Activated CD8-positive, alpha-beta memory T cell treated with anti-CD3 and anti-CD28 coated beads for 1 hour (primary cell): ENCODE measurements around the gene CHCHD10.
"Not testable (repeated sequence)": the region's sequence is repeated elsewhere in the genome, so short reads cannot be mapped to it uniquely, and the experiment has no call there.

ENCODE experiments used
- DNase-seq, 2 donors: peaks; one replicate each; pipeline ENCODE4 v3.0.0-alpha.2; 2020; ENCODE audit warnings: low read depth in 1 of 2; ENCODE audit errors: extremely low read depth in 1 of 2

CHCHD10 gene

GRCh38 chr22:23751441-23751996 is 16.3 kb downstream of the CHCHD10 start:
- DNase-seq = no peak

DNA sequence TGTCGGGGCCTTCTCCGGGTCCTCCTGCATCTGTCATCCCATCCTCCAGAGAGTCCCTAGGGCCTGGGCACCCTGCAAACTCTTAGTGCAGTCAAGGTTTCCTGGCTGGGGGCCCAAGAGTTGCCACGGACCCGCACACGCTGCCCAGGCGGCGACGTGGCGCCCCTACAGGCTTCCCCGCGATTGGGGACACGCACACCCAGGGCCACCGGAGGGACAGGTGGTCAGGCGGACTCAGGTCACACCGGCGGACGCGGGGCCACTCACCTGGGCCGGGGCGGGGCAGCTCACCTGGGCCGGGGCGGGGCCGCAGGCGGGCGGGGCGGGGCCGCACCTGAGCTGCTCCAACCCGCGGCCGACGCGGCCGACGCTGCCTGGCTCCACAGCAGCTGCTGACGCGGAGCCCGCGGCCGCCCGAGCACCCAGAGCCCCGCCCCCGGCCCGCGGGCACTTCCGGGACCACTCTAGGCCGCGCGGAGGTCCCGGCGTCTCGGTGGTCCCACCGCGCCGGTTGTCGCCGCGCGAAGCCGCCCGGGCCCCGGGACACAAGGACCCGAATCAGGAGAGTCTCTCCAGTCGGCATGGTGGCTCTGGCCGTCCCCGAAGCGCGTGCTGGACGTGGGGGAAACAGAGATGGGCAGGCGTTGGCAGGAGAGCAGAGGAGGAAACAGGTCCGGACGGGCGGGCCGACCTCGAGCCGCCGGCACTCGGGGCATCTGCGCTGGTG is 16.9 kb downstream of the CHCHD10 start, which contains the start of gene ZNF70:
ZNF70 (minus strand) TSS at position 399 of the 727 bp plus-strand sequence. CDS start 5,972 bp downstream, outside the sequence.
- DNase-seq = peak; percentile 52 to 81

- no peak for DNase-seq
Observed at GRCh38 chr22:23750367-23750713, 17.4 kb downstream of the CHCHD10 start.

GRCh38 chr22:23749841-23750301 is 17.9 kb downstream of the CHCHD10 start:
- no peak for DNase-seq

- DNase-seq = no peak
Observed at GRCh38 chr22:23745791-23746190, 22.0 kb downstream of the CHCHD10 start.

DNA sequence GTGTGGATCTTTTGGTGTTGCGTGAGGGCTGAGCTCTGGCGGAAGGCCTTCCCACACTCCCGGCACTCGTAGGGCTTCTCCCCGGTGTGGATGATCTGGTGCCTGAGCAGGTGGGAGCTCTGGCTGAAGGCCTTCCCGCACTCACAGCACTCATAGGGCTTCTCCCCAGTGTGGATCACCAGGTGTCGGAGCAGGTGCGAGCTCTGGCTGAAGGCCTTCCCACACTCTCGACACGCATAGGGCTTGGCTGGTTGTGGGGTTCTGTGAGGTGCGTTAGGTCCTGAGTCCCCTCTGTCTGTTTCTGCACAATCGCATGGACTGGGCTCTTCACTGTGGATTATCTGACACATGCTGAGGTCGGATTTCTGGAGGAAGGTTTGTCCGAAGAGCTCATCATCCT is 23.3 kb downstream of the CHCHD10 start:
- no peak for DNase-seq

DNA sequence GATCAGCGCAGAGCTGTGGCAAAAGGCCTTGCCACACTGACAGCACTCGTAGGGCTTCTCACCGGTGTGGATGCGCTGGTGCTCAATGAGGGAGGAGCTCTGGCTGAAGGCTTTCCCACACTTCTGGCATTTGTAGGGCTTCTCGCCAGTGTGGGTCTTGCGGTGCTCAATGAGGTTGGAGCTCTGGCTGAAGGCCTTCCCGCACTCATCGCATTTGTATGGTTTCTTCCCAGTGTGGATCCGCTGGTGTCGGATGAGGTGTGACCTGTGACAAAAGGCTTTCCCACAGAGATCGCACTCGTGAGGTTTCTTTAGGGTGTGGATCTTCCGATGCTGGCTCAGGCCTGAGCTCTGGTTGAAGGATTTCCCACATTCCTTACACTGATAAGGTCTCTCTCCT is 23.8 kb downstream of the CHCHD10 start:
- DNase-seq = no peak

- no peak for DNase-seq
Observed at GRCh38 chr22:23743303-23743705, 24.5 kb downstream of the CHCHD10 start.

GRCh38 chr22:23742505-23743264 is 25.1 kb downstream of the CHCHD10 start:
- no peak for DNase-seq

GRCh38 chr22:23737696-23738095 is 30.1 kb downstream of the CHCHD10 start:
- no peak for DNase-seq

GRCh38 chr22:23728108-23728507 is 39.7 kb downstream of the CHCHD10 start:
- DNase-seq = not testable (repeated sequence)

- no peak for DNase-seq
Observed at GRCh38 chr22:23722724-23723123, 45.0 kb downstream of the CHCHD10 start.

DNA sequence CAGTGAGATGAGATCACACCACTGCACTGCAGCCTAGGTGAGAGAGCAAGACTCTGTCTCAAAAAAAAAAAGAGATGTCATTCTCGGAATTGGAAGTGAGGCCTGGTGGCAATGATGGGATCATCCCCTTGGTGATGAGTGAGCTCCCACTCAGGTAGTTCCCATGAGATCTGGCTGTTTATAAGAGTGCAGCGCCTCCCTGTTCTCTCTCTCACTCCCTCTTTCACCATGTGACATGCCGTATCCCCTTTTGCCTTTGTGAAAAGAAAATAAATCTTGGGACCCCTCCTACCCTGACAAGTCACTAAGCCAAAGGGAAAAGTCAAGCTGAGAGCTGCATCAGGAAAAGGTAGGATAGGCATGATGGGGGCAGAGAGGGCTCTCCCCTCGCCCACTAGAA is 45.6 kb downstream of the CHCHD10 start:
- DNase-seq = no peak

DNA sequence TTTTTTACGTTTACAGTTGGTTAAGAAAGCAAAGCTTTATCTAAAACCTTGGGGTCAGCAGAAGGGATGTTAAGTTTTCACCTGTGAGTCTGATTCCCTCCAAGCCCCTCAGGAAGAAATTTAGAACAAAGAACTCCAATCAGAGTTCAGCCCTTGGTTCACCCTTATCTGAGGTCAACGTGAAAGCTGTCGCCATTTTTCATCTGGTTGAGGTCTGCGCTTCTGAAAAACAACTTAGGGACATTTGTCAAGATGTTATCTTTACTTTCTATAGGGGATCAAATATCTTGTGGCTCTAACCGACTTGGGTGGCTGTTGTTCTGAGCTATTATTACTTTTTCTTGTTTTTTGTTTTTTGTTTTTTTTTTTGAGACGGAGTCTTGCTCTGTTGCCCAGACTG is 46.9 kb downstream of the CHCHD10 start:
- no peak for DNase-seq

GRCh38 chr22:23718371-23719165 is 49.2 kb downstream of the CHCHD10 start:
- DNase-seq = no peak

GRCh38 chr22:23716811-23717801 is 50.7 kb downstream of the CHCHD10 start:
- DNase-seq = peak; percentile 55 to 70
